K562 (cell line): ENCODE data around the gene AFF1. TPM values are rescaled to one million over a fixed set of nuclear protein-coding genes. Genes with fewer than 3 reads are reported as not detected.

ENCODE experiments used
- ESRRB ChIP-seq: fragments of 250-450 bp; sonication (Bioruptor Pico); IDR thresholded peaks from 2 replicates; pipeline ENCODE4 v1.5.0; 2020; ENCODE audit warnings: mild to moderate bottlenecking, moderate library complexity, borderline replicate concordance
- FOSL1 ChIP-seq: fragments of 200-800 bp; sonication (Bioruptor generic); conservative IDR thresholded peaks from 2 replicates; pipeline ENCODE4 v1.6.1; 2016; ENCODE audit warnings: missing genetic modification characterization, missing compliant biosample characterization
- KAT8 ChIP-seq: fragments of 450-650 bp; IDR thresholded peaks from 2 replicates; pipeline ENCODE4 v1.6.1; 2016; ENCODE audit warnings: low read depth, mild to moderate bottlenecking
- LCOR ChIP-seq: sonication (generic); formaldehyde crosslinking; IDR thresholded peaks from 2 replicates; pipeline ENCODE4 v1.8.0; 2022; ENCODE audit warnings: mild to moderate bottlenecking, missing genetic modification reagents
- NFE2 ChIP-seq: IDR thresholded peaks from 2 replicates; pipeline ENCODE4 v1.6.1; 2014; ENCODE audit warnings: antibody characterized with exemption, low read depth
- NFIX ChIP-seq: fragments of 250-450 bp; sonication (Bioruptor Pico); IDR thresholded peaks from 2 replicates; pipeline ENCODE4 v1.4.0; 2020; ENCODE audit warnings: low read depth, mild to moderate bottlenecking, moderate library complexity
- NRF1 ChIP-seq, 2 experiments: fragments of 450-650 bp; IDR thresholded peaks in 1 of 2; conservative IDR thresholded peaks in 1 of 2; 2 replicates each; pipeline ENCODE4 v1.6.1; 2014; ENCODE audit warnings: mild to moderate bottlenecking in 2 of 2
- OTX1 ChIP-seq: fragments of 450-650 bp; formaldehyde crosslinking; IDR thresholded peaks from 2 replicates; pipeline ENCODE4 v1.4.0; 2022; ENCODE audit warnings: mild to moderate bottlenecking
- PCBP2 ChIP-seq: fragments of 200-400 bp; formaldehyde crosslinking; IDR thresholded peaks from 2 replicates; pipeline ENCODE4 v1.6.1; 2018; ENCODE audit warnings: low read length, low read depth, mild to moderate bottlenecking, moderate library complexity; ENCODE audit not compliant: poor library complexity, severe bottlenecking
- RBM15 ChIP-seq: fragments of 200-400 bp; formaldehyde crosslinking; IDR thresholded peaks from 2 replicates; pipeline ENCODE4 v1.6.1; 2018; ENCODE audit warnings: mild to moderate bottlenecking, low read length, moderate library complexity; ENCODE audit not compliant: insufficient read depth
- TAF9B ChIP-seq: fragments of 450-650 bp; IDR thresholded peaks from 2 replicates; pipeline ENCODE4 v1.6.1; 2018; ENCODE audit warnings: mild to moderate bottlenecking; ENCODE audit not compliant: partially characterized antibody
- ZNF318 ChIP-seq, 2 experiments: fragments of 450-650 bp; IDR thresholded peaks; 2 replicates each; pipeline ENCODE4 v1.6.1; 2016; ENCODE audit warnings: mild to moderate bottlenecking in 2 of 2, borderline replicate concordance in 1 of 2, low read depth in 1 of 2, moderate library complexity in 1 of 2
- polyA plus RNA-seq, 8 experiments: library from polyadenylated mRNA; depleted of rRNA in 4 of 8; stranded (reverse) in 5 of 8; unstranded in 3 of 8; fragments of >200 nt; fragmentation: Nextera tagmentation in 2 of 8; fragmentation: Illumina TruSeq in 1 of 8; extraction: Ambion mirVana in 2 of 8; extraction: Trizol in 1 of 8; gene quantifications; 2 replicates each; pipeline versions ENCODE4 v1.2.1 to v1.2.3, GENCODE V29; 2011 to 2014; ENCODE audit warnings: inconsistent platforms in 1 of 8, missing spikeins in 1 of 8
- total RNA-seq, 7 experiments: library from RNA; depleted of rRNA in 6 of 7; stranded (reverse); fragments of >200 nt in 6 of 7; fragmentation: Illumina TruSeq in 2 of 7; extraction: Trizol in 2 of 7; gene quantifications; 2 replicates each; pipeline versions ENCODE4 v1.2.1 to v1.2.3, GENCODE V29; 2011 to 2021; ENCODE audit warnings: low replicate concordance in 1 of 7

The AFF1 gene
- total and polyA plus RNA-seq, 9 of the 15 experiments (the other 6 are each of a cell fraction or from before 2014, with no cell fraction given): 4.1 to 47.5 (median 17.2) TPM

- peak in 1 of 2 experiments; percentile 65; a peak in 2 of 4 replicates for TF ChIP-seq ZNF318 (IDR thresholded peaks at IDR 0.05; ENCODE audit: borderline replicate concordance in 1 of 2, low read depth in 1 of 2)
- no peak for TF ChIP-seq KAT8
- TF ChIP-seq ESRRB (CRISPR knock-in tag): no peak
- peak; percentile 51; the same call in 1 of the 2 replicates for TF ChIP-seq NFE2
- TF ChIP-seq OTX1 (CRISPR knock-in tag): no peak
- peak; percentile 97 for TF ChIP-seq FOSL1 (tag)
- 0 out of 4 replicates have a peak, but pooled peaks of 1 of the 2 experiments have one; percentile 9 for TF ChIP-seq NRF1 (conservative IDR thresholded peaks at IDR 0.05 in 1 of 2, IDR thresholded peaks at IDR 0.05 in 1 of 2)
- 0 out of 2 replicates have a peak, but pooled peaks have one; percentile 45 for TF ChIP-seq LCOR (CRISPR knock-in tag)
- no peak for TF ChIP-seq RBM15
- TF ChIP-seq NFIX (CRISPR knock-in tag): no peak
- peak; percentile 67 for TF ChIP-seq TAF9B
- no peak for TF ChIP-seq PCBP2
These were observed 76.7 kb downstream of the AFF1 start (continued) for GRCh38 chr4:87011340-87012034.
